ENCODE measurements around the gene BAZ2B.

The BAZ2B gene

DNA sequence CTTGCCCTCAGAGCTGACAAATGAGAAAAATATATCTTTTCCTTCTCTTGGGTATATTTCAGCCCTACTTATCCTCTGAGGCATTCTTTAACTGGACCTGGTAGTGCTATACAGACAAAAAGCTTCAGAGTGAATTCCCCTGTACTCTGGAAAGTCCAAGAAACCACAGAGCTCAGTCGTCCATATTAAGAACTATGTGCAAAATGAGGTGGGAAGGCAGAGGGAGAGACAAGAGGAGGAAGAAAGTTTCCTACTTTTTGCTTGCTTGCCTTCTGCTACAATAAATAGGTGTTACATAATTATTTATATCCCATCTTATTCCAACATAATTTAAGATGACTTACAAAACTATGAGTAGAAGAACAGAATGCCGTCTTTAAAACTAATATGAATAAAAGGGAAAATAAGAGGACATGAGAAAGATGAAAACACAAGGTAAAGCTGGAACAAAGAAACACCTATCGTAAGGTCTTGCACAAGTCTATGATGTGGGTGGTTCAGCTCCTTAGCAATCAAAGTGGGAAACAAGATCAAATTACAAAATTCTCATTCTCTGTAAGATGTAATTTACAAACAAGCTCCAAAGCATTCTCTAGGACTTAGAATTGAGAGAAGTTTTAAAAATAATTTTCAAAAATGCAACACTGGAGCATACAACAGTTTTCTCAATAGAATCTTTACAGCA lies 97.9 kb downstream of the BAZ2B start:
- peak; percentile 44 for DNase-seq

DNA sequence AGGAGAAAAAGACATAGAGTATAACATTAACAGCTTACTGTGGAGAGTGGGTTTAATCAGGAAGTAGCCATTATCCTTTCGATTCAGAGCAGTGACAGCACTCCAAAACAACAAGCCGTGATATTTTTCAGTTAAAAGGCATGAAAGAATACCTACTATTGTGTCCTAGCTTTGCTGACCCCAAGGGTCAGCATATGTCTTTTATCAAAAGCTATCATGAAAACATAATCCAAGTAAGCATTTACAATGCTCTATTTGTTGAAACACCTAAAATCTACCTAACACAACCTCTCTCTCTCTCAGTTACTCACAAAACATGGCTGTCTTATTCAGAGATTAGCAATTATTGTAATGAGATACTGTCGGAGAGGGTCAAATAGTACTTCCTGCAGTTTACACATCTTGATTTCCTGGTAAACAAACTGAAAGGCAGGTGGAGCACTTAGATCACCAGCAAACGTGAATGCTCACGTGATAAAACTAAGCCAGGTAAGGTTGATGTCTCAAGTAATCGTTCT lies 100.0 kb downstream of the BAZ2B start:
- DNase-seq, result peak; percentile 99

DNA sequence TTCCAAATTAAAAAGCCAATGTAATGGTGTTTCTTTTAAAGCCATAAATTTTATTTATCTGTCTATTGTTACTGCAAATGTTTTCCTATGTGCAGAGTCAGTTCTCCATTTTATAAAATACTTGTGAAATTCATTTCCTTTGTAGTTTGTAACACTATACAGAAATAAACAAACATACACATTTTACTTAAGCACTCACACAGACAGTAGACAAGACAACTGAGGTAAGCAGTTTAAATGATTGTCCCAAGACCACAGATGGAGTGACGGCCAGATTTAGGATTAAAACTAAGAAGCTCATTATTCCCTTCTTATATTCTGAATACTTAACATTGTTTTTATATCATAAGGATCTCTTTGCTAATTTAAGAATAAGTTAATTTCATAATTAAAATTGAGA lies 100.9 kb downstream of the BAZ2B start:
- DNase-seq, result peak; percentile 54

DNA sequence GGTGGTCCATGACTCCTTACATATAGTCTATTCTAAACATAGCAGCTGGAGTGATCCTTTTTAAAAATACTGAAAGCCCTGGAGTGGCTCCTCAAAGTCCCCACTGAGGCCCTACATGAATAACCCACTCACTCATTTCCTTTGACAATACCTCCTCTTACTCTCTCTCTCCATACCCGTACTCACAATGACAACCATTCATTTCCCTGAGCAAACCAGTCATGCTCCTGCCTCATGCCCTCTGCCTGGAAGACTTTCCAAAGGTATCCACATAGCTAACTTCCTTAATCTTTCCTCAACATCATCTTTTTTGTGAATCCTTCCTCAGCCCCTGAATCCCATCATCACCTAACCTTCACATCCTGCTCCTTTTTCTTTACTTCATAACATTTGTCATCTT lies 102.6 kb downstream of the BAZ2B start:
- DNase-seq, result no peak

DNA sequence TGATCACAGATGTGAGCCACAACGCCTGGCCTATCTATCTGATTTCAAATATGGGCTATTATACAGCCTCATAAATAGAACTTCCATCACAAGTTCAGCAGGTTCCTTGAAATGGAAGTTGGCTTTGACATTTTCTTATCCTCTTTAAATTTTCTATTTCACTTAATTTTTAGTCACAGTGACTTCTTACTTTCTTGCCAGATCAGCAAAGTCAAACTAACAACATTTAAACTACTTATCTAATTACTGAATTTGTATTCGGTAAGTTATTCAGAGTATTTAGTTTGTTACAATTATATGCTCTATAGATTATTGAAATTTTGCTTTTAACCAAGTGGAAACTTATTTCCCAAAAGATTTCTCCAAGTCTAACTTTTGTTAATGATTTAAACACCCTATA lies 108.2 kb downstream of the BAZ2B start:
- no peak for DNase-seq

DNA sequence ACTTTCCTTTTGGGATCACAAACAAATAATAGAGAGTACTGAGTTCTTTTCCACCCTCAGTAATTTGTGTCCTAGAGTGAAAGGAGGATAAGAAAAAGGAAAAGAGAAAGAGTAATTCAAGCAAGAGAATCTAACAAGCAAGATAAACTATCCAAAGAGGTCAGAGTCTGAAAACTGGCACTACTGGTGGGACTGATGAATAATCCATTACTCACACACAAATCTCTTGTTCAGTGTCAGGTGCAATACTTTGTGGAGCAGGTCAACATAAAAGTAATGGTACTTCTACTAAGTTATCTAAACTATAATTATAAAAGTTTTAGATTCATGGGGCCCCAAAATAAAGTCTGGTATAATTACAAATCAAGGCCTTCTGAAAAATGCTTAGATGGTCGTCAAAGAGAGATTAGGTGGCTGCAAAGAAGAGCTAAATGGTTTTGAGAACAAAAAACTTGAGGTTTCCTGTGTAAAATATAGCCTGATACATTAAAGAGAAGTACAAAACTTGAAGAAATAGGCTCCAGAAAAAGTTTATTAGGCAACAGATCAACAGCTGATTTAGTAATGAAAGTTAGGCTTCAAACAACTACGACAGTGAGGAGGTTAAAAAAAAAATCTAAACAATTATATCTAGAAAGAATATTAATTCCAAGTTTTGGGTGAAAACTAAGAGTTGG lies 109.4 kb downstream of the BAZ2B start:
- no peak for DNase-seq

DNA sequence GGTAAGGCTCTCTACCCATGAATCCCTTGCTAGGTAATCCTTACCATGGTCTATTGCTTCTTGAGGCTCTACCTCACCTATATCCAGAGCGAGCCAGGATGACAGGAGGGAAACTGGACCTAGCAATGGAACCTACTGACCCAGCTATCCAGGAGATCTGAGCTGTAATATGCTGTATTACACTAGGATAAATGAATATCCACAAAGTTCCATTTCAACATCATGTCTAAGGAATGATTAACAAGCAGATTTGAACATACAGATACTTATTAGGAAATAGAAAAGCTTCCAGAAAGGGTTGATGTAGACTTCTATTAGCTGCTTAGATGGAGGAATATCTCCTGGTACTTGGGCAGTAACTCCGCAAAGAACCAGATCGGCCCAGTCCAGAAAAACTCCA lies 110.1 kb downstream of the BAZ2B start:
- no peak for DNase-seq

DNA sequence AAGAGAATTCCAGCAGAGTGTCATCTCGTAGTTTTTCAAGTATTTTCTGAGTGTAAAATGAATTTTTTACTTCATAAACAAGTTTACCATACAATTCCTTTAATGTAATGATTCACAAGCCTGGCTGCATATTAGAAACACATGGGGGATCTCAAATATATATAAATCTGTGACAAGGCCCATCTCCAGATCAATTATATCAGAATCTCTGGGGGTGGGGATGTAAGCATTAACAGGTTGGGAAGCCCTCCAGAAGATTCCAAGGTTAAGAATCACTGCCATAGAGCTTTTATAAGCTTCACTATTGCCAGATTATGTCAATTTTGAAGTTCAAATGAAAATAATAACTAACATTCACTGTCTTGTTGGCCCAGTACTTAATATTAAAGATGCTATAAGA lies 111.2 kb downstream of the BAZ2B start:
- no peak for DNase-seq

DNA sequence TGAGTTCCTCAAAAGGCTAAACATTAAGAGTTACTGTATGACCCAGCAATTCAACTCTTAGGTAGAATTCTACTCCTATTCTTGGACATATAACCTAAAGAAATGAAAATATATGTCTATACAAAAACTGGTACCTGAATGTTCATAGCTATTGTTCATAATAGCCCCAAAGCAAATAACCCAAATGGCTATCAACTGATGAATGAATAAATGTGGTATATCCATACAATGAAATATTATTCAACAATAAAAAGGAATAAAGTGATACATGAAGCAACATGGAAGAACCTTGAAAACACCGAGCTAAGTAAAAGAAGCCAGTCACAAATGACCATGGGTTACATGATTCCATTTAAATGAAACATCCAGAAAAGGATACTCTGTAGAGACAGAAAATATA lies 114.6 kb downstream of the BAZ2B start:
- DNase-seq, result no peak

DNA sequence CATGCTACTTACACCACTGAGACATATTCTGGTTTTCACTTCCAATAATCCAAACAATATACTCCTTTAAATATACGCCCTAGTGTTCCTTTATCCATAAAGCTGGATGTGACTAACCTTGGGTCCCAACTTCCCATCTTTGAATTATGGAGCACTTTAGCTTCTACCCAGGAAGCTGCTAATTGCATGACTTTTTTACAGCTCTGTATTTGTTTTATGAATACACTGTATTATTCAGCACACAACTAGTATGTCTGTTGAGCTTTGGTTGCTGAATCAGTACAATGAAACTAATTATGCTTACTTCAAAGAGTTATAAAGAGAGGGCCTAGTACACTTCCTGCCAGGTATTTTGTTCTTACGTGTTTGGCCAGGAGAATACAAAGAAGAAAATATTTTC lies 118.5 kb downstream of the BAZ2B start:
- DNase-seq, result peak; percentile 22

DNA sequence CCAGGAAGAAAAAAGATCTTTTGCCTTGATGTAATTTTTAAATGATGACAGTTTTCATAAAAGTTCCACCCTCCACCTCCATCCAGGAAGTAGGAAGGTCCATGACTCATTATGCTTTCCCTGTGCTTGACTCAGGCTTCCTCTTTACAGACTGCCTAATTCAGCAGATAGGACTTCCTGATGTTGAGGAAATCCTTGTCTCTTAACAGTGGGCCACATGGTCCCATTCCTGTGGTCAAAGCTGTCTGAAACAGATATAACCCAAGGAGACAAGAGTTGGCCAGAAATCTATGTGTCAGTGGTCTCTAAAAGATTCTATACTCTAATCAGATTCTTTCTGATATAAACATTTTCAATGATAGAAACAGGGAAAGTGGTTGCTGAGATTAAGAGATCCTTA lies 119.1 kb downstream of the BAZ2B start:
- peak; percentile 89 for DNase-seq

DNA sequence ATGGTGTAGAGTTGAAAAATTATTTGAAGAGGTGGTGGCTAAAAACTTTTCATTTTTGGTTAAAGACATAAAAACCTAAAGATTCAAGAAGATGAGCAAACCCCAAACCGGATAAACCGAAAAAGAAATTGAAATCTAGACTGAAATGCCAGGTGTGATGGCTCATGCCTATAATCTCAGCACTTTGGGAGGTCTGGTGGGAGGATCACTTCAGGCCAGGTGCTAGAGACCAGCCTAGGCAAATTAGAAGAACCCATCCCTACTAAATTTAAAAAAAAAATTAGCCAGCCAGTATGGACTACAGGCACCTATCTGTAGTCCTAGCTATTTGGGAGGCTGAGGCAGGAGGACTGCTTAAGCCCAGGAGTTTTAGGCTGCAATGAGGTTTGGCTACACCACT lies 126.9 kb downstream of the BAZ2B start:
- DNase-seq, result no peak

DNA sequence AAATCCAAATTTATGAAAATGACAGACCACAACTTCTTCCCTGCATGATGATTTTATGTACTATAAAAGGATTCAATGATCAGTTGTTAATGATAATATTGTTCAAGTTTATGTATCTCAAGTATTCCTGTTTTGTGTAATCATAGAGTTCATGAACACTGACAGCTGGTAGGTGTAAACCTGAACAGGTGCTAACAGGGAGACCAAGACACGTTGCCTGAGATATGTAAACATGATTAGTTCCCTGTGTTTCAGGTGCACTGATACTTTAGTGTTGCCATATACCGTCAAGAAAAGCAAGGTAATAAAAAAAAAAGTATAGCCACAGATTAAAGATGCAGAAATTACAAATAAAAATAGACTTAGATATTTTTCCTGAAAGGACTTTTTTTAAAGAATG lies 131.8 kb downstream of the BAZ2B start:
- peak; percentile 85 for DNase-seq

DNA sequence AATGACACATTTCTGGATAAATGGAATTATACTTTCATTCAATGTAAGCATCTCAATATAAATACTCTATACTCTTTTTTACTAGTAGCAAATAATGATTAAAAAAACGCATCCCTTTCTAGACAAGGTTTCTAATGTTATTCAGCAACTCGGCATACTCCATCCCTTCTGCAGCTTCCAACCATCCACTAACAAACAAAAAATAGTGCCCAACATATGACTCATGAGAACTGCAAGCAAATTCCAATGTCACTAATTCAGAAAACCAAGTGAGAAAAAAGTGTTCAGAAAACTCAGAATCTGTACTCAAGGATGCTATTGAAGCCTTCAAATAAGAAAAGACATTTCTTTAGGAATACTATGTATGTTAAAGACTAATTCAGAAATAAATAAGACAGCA lies 140.0 kb downstream of the BAZ2B start:
- no peak for DNase-seq

DNA sequence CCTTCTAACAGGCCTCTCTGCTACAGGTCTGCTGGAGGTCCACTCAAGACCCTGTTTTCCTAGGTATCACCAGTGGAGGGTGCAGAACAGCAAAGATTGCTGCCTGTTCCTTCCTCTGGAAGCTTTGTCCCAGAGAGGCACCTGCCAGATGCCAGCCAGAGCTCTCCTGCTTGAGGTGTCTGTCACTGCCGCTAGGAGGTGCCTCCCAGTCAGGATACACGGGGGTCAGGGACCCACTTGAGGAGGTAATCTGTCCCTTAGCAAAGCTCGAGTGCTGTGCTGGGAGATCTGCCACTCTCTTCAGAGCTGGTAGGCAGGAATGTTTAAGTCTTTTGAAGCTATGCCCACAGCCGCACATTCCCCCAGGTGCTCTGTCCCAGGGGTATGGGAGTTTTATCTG lies 140.6 kb downstream of the BAZ2B start:
- DNase-seq, result no peak

DNA sequence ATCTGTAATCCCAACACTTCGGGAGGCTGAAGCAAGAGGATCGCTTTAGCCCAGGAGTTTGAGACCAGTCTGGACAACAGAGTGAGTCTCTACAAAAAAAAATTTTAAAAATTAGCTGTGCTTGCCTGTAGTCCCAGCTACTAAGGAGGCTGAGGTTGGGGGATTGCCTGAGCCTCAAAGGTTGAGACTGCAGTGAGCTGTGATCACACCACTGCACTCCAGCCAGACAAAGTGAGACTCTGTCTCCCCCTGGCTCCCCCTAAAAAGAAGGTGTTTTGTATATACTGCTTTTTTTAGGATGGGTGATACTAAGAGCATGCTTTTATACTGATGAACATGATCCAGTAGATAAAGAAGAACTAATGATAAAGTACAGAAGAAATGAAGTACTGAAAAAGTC lies 145.0 kb downstream of the BAZ2B start:
- no peak for DNase-seq

DNA sequence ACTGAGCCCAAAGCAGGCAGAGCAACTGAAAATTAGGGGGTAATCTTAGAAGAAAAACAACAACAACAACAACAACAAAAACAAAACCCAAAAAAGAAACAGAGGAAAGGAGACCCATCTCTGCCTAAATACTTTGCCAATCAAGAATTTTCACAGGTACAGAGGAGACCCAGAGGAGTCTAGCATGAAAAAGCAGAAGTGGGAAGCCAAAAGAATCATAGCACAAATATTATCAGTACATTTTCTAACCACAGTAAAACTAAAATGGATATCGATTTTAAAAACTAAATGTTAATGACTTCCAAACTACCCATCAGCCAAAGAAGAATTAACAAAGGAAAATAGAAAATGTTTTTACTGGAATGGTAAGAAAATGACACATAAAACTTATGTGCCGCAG lies 148.1 kb downstream of the BAZ2B start:
- no peak for DNase-seq

DNA sequence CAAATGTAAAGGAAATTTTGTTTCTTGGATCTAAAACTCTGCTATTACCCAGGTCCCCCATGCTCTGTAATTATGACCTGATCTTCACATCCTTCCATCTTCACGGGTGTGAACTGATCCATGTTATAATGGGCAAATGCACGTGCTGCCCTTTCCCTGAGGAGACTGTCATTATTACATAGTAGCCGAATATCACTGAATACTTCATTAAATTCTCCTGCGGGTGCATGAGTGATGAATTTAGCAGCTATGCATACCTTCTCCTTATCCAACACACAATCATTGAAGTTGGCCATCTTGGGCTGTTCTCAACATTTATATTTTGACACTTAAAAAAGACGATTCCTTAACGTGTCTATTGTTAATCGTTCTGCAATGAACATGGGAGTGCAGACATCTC lies 153.4 kb downstream of the BAZ2B start:
- DNase-seq, result no peak

DNA sequence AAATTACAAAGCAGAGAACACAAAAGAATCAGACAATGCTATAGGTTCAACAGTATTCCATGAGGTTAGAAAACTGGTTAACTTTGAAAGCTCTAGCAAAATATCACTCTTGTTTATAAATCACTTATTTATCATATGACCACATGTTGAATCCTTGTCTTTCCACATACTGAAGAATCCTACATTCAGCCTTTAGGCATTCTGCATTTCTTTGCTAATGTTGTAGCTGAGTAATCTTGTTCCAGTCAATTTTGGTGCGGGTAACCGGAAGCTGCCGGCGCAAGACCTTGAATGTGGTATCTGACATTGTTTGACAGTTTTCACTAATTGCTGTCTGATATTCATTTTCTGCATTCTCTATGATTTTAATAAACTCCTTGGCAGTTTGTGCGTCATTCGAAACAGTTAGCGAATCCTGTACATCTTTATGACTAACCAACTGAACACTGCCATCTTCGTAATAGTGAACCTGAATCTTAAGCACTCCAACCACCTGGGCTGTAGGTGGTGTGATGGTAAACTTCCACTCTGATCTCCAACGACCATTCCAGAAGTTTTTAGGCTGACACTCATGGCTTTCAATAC lies 154.1 kb downstream of the BAZ2B start:
- DNase-seq, result no peak

DNA sequence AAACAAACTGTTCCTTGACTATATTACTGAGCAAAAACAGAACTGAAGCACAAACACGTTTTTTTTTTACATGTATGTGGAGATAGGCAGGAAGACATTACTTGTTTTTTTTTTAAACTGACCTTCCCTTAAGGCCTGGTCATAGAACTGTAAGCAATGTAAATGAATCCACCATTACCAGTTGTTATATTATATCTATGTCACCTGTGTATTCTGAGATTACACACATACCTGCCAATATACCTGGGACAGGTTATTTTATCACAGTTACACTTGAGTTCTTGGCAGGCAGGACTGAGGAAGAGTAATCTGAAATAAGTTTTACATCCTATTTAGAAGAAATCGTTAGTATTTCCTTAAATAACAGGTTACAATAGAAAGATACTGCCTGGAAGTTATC lies 155.3 kb downstream of the BAZ2B start:
- no peak for DNase-seq

DNA sequence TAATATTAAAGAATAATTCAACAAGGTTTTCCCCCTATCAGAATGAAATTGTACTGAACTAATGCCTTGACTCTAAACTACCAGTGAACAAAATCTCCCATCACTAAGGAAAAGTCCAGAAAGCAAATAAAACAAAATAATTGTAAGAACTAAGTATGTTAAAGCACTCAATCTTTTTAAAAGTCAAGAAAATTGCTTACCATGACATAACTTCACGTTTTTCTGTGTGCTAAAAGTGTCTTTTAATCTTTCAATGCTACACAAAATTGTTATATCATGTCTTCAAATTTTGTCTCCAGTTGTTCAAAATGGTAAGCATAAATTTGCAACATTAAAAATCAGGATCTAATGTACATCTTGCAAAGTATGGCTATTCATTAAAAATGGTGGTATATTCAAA lies 156.1 kb downstream of the BAZ2B start:
- DNase-seq, result no peak

DNA sequence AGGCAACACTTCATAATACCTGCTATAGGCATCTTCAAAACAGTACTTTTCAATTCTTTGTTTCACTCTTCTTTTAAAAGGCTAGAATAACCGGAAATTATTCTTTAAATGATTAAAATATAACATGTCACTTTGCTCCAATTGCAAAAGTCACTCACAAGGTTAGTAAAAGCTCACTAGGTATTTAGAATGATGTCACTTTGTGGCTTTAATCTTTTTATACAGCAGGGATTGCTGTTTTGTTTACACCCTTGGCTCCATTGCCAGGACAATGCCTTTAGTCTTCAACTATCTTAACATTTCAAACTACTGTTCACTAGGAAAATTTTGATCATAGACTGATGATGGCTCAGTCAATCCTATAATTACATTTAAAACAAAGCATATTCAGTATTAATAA lies 157.1 kb downstream of the BAZ2B start:
- DNase-seq, result peak; percentile 14

DNA sequence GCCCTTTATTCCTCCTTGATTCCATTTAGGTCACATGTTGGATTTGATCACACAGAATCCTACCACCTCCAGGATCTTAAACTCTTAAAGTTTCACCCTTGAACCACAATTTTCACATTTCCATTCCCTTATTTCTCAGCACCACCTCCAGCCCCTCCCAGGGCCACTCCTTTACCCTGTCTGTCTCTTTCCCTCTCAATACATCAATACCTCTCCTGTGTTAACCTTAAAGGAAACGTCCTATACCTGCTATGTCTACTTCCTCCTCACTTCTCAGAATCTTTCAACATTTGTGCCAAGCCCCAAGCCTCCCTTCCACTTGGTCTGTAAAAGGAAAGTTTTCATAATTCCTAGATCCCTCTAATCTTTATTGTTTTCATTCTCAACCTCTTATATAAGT lies 158.8 kb downstream of the BAZ2B start:
- no peak for DNase-seq

All from DMS53 (cell line).